ENCODE measurements around the gene SH3BGRL3.

Gene SH3BGRL3

DNA sequence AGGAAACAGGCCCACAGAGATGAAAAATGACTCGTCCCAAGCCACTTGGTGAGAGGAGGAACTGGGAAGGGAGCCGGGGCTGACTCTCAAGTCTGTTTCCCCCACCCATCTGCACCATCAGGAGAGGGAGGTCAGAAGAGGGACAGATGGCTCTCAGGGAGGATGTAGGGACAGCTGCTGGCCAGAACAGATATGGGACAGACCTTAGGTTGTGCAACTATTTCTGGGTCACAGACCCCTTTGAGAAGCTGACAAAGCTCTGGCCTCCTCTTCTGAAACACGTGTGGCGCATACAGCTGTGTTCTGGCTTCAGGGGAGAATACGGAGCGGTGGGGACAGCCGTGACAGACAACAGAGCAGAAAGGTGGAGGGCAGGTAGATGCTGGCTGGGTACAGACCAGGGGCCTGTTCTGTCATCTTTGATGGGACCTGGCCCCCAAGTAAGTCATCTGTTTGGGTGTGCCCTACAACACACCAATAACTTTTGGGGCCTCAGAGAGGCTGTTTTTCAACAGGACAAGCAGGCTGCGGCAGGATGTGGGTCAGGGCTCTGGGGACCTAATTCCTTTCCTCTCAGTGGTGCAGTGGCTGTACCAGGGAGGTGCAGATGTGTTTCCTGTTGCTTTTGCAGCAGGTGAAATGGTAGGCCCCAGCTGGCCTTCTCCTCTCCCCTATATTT lies 7.3 kb downstream of the SH3BGRL3 start:
- no CpG with 5 or more reads among the region's 8 CpGs for WGBS (ENCODE audit: extremely low coverage, insufficient coverage, low lambda C conversion rate)
- no peak overlapping the region for H3K23ac ChIP-seq (ENCODE audit: low read length)
- no peak overlapping the region for H3K9ac ChIP-seq (ENCODE audit: low read length)
- peaks cover 8% of the 10 kb centered on the region for H3K4me1 ChIP-seq (ENCODE audit: control insufficient read depth, low read depth, low read length)
- H2AK5ac ChIP-seq (ENCODE audit: low read length), result no peak overlapping the region
- no peaks in the 10 kb centered on the region for H3K79me2 ChIP-seq (ENCODE audit: control insufficient read depth, insufficient read depth, low read length)
- no peak overlapping the region for H2BK120ac ChIP-seq (ENCODE audit: low read depth, low read length)
- H3K4me2 ChIP-seq (ENCODE audit: low read length), result no peak overlapping the region
- H2BK5ac ChIP-seq (ENCODE audit: low read length), result no peak overlapping the region
- no peak overlapping the region for H3K18ac ChIP-seq (ENCODE audit: low read length)
- no peak overlapping the region for H4K5ac ChIP-seq (ENCODE audit: low read length)
- no peaks in the 10 kb centered on the region for H3K36me3 ChIP-seq (ENCODE audit: control insufficient read depth, insufficient read depth, low read length)
- no peak overlapping the region for H4K8ac ChIP-seq (ENCODE audit: low read depth, low read length)
- no peak overlapping the region for H3K56ac ChIP-seq (ENCODE audit: low read length)
- H3K27ac ChIP-seq (ENCODE audit: low read depth, low read length), result no peak overlapping the region
- H3K79me1 ChIP-seq (ENCODE audit: low read length), result no peaks in the 10 kb centered on the region
- no peak for DNase-seq
- no peak overlapping the region for H3K4me3 ChIP-seq (ENCODE audit: low read length)
- no peak overlapping the region for H2BK15ac ChIP-seq (replicated peaks; ENCODE audit: low read depth)
- no peak overlapping the region for H3K4ac ChIP-seq (ENCODE audit: low read depth, low read length)
- no peaks in the 10 kb centered on the region for H3K27me3 ChIP-seq (ENCODE audit: insufficient read depth, low read length, poor library complexity)

DNA sequence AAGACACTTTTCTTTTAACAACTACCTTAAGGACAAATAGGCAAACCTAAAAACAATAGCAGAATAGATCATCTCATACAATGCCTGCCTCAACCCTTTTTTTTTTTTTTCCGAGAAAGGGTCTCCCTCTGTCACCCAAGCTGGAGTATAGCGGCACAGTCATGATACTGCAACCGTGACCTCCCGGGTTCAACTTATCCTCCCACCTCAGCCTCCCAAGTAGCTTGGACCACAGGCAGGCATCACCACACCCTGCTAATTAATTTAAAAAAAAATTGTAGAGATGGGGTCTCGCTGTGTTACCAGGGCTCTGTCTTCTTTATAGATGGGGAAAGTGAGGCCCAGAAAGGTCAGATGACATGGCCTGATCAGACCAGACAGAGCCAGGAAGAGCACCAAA lies 7.9 kb downstream of the SH3BGRL3 start:
- Histone ChIP-seq H3K23ac (ENCODE audit: low read length) (no peak overlapping the region), H2BK5ac (ENCODE audit: low read length) (no peak overlapping the region), H2AK5ac (ENCODE audit: low read length) (no peak overlapping the region), H3K36me3 (ENCODE audit: control insufficient read depth, insufficient read depth, low read length) (no peaks in the 10 kb centered on the region), H3K4me3 (ENCODE audit: low read length) (no peak overlapping the region), H3K4me2 (ENCODE audit: low read length) (no peak overlapping the region), H4K8ac (ENCODE audit: low read depth, low read length) (no peak overlapping the region), H4K5ac (ENCODE audit: low read length) (no peak overlapping the region), H3K4ac (ENCODE audit: low read depth, low read length) (no peak overlapping the region), H3K27ac (ENCODE audit: low read depth, low read length) (no peak overlapping the region), H3K9ac (ENCODE audit: low read length) (no peak overlapping the region), H3K4me1 (ENCODE audit: control insufficient read depth, low read depth, low read length) (peaks cover 8% of the 10 kb centered on the region), H2BK120ac (ENCODE audit: low read depth, low read length) (no peak overlapping the region), H3K79me2 (ENCODE audit: control insufficient read depth, insufficient read depth, low read length) (no peaks in the 10 kb centered on the region), H3K27me3 (ENCODE audit: insufficient read depth, low read length, poor library complexity) (no peaks in the 10 kb centered on the region), H3K56ac (ENCODE audit: low read length) (no peak overlapping the region), H3K79me1 (ENCODE audit: low read length) (no peaks in the 10 kb centered on the region), H2BK15ac (replicated peaks; ENCODE audit: low read depth) (no peak overlapping the region), H3K18ac (ENCODE audit: low read length) (no peak overlapping the region)
- DNase-seq, result no peak
- no CpG with 5 or more reads among the region's 5 CpGs for WGBS (ENCODE audit: extremely low coverage, insufficient coverage, low lambda C conversion rate)

DNA sequence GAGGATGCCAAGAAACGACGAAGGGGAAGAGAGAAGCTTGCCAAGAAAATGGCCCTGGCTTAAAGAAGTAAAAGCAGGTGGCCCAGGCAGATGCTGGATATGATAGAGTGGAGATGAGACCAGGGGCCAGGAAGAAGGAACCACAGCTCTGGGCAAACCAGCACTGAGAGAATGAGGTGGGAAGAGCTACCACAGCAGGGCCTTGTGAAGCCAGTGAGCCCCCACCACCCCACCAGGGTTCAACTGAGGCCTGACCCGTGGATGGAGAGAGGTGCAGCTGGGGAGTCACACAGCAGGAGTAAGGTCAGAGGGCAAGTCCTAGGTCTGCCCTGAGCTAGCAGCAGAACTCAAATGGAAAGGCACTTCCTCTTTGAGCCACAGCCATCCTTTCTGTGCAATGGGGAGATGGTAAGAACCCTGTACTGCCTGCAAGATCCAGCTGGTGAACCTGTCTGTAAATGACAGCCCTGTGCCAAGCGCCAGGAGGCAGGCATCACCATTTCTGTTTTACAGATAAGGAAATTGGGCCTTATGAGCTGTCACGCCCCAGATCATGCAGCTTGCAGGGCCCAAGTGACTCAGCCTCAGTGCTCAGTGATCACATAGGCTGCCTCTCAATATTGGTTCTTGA lies 8.5 kb downstream of the SH3BGRL3 start:
- Histone ChIP-seq H4K5ac (ENCODE audit: low read length) (no peak overlapping the region), H3K36me3 (ENCODE audit: control insufficient read depth, insufficient read depth, low read length) (no peaks in the 10 kb centered on the region), H3K4me2 (ENCODE audit: low read length) (no peak overlapping the region), H2BK120ac (ENCODE audit: low read depth, low read length) (no peak overlapping the region), H3K56ac (ENCODE audit: low read length) (no peak overlapping the region), H3K18ac (ENCODE audit: low read length) (no peak overlapping the region), H3K4me1 (ENCODE audit: control insufficient read depth, low read depth, low read length) (peaks cover 8% of the 10 kb centered on the region), H3K23ac (ENCODE audit: low read length) (no peak overlapping the region), H2BK5ac (ENCODE audit: low read length) (no peak overlapping the region), H3K27ac (ENCODE audit: low read depth, low read length) (no peak overlapping the region), H3K9ac (ENCODE audit: low read length) (no peak overlapping the region), H2AK5ac (ENCODE audit: low read length) (no peak overlapping the region), H3K4ac (ENCODE audit: low read depth, low read length) (no peak overlapping the region), H3K79me1 (ENCODE audit: low read length) (no peaks in the 10 kb centered on the region), H4K8ac (ENCODE audit: low read depth, low read length) (no peak overlapping the region), H3K4me3 (ENCODE audit: low read length) (no peak overlapping the region), H2BK15ac (replicated peaks; ENCODE audit: low read depth) (no peak overlapping the region), H3K79me2 (ENCODE audit: control insufficient read depth, insufficient read depth, low read length) (no peaks in the 10 kb centered on the region), H3K27me3 (ENCODE audit: insufficient read depth, low read length, poor library complexity) (no peaks in the 10 kb centered on the region)
- no peak for DNase-seq
- no CpG with 5 or more reads among the region's 5 CpGs for WGBS (ENCODE audit: extremely low coverage, insufficient coverage, low lambda C conversion rate)

DNA sequence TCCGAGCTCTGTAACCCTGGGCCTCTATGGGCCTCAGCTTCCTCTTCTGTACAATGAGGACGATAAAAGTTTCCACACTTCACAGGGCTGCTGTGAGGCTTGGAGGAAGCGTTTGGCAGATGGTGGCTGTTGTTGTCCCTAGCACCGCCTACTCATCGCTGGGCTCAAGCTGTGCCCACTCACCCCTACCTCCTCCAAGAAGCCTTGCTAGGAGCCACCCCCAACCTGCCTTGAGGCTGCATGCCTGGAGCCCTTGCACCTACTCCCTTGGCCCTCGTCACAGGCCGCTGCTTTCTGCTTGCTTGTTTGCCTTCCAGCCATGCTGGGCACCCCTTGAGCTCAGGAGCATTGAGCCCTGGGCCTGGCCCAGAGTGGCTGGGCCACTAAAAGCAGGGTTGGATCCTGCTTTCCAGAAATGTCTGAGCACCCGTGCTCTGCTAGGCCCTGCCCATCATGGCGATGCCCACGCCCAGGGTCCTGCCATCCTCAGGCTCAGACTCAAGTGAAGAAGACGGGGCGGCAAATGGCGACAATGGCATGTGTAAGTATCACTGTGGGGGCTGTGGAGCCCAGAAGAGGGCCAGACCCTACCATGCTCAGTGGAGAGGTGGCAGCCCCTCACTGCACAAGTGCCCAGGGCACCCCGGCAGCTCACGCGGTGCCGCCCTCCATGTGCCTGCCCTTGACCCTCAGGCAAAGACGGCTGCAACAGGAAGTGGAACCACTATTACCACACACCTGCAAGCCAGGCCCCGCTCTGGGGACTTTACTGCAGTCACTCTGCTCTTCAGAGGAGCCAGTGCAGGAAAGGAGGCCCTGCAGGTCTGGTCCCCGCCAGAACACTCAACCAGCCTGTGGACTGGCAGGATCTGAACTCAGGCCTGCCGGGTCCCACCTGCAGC lies 9.5 kb downstream of the SH3BGRL3 start:
- Histone ChIP-seq H2AK5ac (ENCODE audit: low read length) (no peak overlapping the region), H3K23ac (ENCODE audit: low read length) (no peak overlapping the region), H3K4me3 (ENCODE audit: low read length) (no peak overlapping the region), H2BK5ac (ENCODE audit: low read length) (no peak overlapping the region), H4K5ac (ENCODE audit: low read length) (no peak overlapping the region), H3K9ac (ENCODE audit: low read length) (no peak overlapping the region), H2BK15ac (replicated peaks; ENCODE audit: low read depth) (no peak overlapping the region), H3K36me3 (ENCODE audit: control insufficient read depth, insufficient read depth, low read length) (no peaks in the 10 kb centered on the region), H3K27me3 (ENCODE audit: insufficient read depth, low read length, poor library complexity) (no peaks in the 10 kb centered on the region), H3K18ac (ENCODE audit: low read length) (no peak overlapping the region), H3K4me2 (ENCODE audit: low read length) (no peak overlapping the region), H4K8ac (ENCODE audit: low read depth, low read length) (no peak overlapping the region), H3K4me1 (ENCODE audit: control insufficient read depth, low read depth, low read length) (peaks cover 8% of the 10 kb centered on the region), H3K79me2 (ENCODE audit: control insufficient read depth, insufficient read depth, low read length) (no peaks in the 10 kb centered on the region), H3K79me1 (ENCODE audit: low read length) (no peaks in the 10 kb centered on the region), H3K27ac (ENCODE audit: low read depth, low read length) (no peak overlapping the region), H3K4ac (ENCODE audit: low read depth, low read length) (no peak overlapping the region), H2BK120ac (ENCODE audit: low read depth, low read length) (no peak overlapping the region), H3K56ac (ENCODE audit: low read length) (no peak overlapping the region)
- WGBS (ENCODE audit: extremely low coverage, insufficient coverage, low lambda C conversion rate), result no CpG with 5 or more reads among the region's 21 CpGs
- no peak for DNase-seq

DNA sequence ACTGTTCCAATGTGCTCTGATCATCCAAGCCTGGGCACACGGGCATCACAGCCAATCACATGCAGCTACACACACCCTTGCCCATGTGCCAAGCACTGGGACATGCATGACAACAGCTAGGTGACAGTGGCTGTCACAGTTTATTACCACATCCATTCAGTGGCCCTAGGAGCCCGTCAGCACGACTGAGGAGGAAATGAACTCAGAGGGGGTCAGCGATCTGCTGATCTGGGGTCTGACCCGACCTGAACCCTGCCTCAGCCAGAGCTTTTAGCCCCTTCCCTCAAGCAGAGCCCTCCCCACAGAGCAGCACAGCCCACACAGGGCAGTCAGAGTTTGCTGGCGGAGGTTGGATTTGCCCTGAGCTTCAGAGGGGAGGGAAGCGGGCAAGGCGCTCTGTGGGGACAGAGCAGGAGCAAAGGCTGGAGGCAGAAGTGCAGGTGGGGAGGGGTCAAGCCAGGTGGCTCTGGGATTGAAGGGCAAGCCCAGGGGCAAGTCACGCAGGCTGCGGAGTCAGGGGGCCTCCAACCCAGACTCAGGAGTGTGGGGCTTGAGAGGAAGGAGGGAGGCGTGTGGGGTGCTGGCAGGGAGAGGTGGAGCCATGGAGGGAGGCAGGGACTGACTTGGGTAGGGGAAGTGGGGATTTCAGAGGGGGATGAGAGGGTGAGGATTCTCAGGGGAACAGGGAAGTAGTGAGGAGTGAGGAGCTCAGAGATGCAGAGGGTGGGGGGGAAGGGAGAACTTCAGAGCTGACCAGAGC lies 10.4 kb downstream of the SH3BGRL3 start:
- DNase-seq, result no peak
- no peaks in the 10 kb centered on the region for H3K27me3 ChIP-seq (ENCODE audit: insufficient read depth, low read length, poor library complexity)
- H3K23ac ChIP-seq (ENCODE audit: low read length), result peak overlapping the region; percentile 15
- no peaks in the 10 kb centered on the region for H3K79me2 ChIP-seq (ENCODE audit: control insufficient read depth, insufficient read depth, low read length)
- peak overlapping the region; percentile 62 for H3K56ac ChIP-seq (ENCODE audit: low read length)
- peak overlapping the region; percentile 22 for H2AK5ac ChIP-seq (ENCODE audit: low read length)
- no peaks in the 10 kb centered on the region for H3K36me3 ChIP-seq (ENCODE audit: control insufficient read depth, insufficient read depth, low read length)
- H3K4ac ChIP-seq (ENCODE audit: low read depth, low read length), result no peak overlapping the region
- no peak overlapping the region for H3K27ac ChIP-seq (ENCODE audit: low read depth, low read length)
- H4K8ac ChIP-seq (ENCODE audit: low read depth, low read length), result no peak overlapping the region
- H3K18ac ChIP-seq (ENCODE audit: low read length), result no peak overlapping the region
- no peak overlapping the region for H2BK15ac ChIP-seq (replicated peaks; ENCODE audit: low read depth)
- WGBS (ENCODE audit: extremely low coverage, insufficient coverage, low lambda C conversion rate), result no CpG with 5 or more reads among the region's 11 CpGs
- H4K5ac ChIP-seq (ENCODE audit: low read length), result no peak overlapping the region
- no peak overlapping the region for H3K4me3 ChIP-seq (ENCODE audit: low read length)
- no peak overlapping the region for H2BK120ac ChIP-seq (ENCODE audit: low read depth, low read length)
- H3K4me1 ChIP-seq (ENCODE audit: control insufficient read depth, low read depth, low read length), result peaks cover 8% of the 10 kb centered on the region
- peak overlapping the region; percentile 35 for H2BK5ac ChIP-seq (ENCODE audit: low read length)
- no peaks in the 10 kb centered on the region for H3K79me1 ChIP-seq (ENCODE audit: low read length)
- H3K4me2 ChIP-seq (ENCODE audit: low read length), result no peak overlapping the region
- H3K9ac ChIP-seq (ENCODE audit: low read length), result peak overlapping the region; percentile 39

Measured in mesendoderm (in vitro differentiated cells).